Measurements from ENCODE around the gene HTT. TPM values are rescaled to one million over a fixed set of nuclear protein-coding genes. Genes with fewer than 3 reads are reported as not detected.

HTT gene
- total and polyA plus RNA-seq, 9 donors, result 13.3 to 63.2 (median 38.6) TPM

DNA sequence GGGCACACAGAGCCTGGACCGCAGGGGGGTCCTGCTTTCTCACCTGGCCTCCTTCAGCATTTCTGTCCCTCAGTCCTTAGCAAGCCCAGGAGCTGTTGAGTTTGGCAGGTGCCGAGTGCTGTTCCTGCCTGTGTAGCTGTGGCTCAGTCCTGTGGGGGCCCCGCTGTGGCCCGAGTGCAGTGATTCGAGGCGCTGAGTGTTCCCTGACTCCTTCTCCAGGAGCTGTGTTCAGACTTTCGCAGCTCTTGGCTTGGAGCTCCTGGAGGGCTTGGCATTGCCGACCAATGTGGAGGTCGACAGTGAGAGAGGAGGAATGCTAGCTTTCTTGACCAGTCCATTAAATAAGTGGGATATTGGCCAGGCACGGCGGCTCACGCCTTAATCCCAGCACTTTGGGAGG is 124.4 kb downstream of the HTT start:
- no peaks in the 10 kb centered on the region for H3K36me3 ChIP-seq
- TF ChIP-seq EP300 (IDR thresholded peaks at IDR 0.05) (no peak), POLR2A (IDR thresholded peaks at IDR 0.05) (no peak)
- TF ChIP-seq, protein P1, sequence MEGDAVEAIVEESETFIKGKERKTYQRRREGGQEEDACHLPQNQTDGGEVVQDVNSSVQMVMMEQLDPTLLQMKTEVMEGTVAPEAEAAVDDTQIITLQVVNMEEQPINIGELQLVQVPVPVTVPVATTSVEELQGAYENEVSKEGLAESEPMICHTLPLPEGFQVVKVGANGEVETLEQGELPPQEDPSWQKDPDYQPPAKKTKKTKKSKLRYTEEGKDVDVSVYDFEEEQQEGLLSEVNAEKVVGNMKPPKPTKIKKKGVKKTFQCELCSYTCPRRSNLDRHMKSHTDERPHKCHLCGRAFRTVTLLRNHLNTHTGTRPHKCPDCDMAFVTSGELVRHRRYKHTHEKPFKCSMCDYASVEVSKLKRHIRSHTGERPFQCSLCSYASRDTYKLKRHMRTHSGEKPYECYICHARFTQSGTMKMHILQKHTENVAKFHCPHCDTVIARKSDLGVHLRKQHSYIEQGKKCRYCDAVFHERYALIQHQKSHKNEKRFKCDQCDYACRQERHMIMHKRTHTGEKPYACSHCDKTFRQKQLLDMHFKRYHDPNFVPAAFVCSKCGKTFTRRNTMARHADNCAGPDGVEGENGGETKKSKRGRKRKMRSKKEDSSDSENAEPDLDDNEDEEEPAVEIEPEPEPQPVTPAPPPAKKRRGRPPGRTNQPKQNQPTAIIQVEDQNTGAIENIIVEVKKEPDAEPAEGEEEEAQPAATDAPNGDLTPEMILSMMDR (IDR thresholded peaks at IDR 0.05), result no peak
- intact Hi-C loops (cut with DNase I), result no loop called here
- H3K4me1 ChIP-seq (ENCODE audit: insufficient read depth), result peaks cover 5% of the 10 kb centered on the region
- no peak for DNase-seq
- H3K27ac ChIP-seq, result no peak overlapping the region
- WGBS, 3 donors, result 94 to 97% (median 97%) methylated on average over 10 to 12 of the region's 12 CpGs
- no peaks in the 10 kb centered on the region for H3K27me3 ChIP-seq
- H3K4me3 ChIP-seq, result no peak overlapping the region
- no peaks in the 10 kb centered on the region for H3K9me3 ChIP-seq

DNA sequence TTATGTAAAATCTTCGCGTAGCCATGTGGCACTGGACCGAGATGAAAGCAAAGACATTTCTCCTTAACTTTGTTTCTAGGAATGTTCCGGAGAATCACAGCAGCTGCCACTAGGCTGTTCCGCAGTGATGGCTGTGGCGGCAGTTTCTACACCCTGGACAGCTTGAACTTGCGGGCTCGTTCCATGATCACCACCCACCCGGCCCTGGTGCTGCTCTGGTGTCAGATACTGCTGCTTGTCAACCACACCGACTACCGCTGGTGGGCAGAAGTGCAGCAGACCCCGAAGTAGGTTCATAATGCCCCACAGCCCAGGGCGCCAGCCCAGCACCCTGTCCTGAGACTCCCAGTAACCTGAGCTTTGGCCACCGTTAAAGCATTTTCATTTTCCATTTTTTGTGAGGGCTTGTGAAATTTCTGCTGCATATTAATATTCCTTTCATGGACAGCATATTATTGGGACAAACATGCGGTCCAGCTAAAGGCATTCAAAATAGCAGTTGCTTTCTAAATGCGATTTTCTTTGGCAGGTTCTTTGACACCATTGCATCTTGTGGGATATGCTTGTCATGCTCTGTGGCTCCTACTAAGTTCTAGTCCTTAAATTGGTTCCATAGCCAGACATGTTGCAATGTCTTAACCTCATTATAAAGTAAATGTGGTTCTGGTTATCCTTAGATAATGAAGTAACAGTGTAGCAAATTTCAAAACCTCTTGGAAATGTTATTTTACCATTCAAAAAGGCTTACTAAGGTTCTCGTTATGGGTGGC is 125.4 kb downstream of the HTT start:
- Histone ChIP-seq H3K36me3 (no peaks in the 10 kb centered on the region), H3K27me3 (no peaks in the 10 kb centered on the region), H3K4me1 (ENCODE audit: insufficient read depth) (peaks cover 2% of the 10 kb centered on the region), H3K4me3 (no peak overlapping the region), H3K27ac (no peak overlapping the region), H3K9me3 (no peaks in the 10 kb centered on the region)
- intact Hi-C loops (cut with DNase I), result no loop called here
- TF ChIP-seq, protein P1 (IDR thresholded peaks at IDR 0.05), result no peak
- TF ChIP-seq POLR2A (IDR thresholded peaks at IDR 0.05) (no peak), EP300 (IDR thresholded peaks at IDR 0.05) (no peak)
- DNase-seq, result no peak
- 95 to 96% (median 95%) methylated on average over 17 of the region's 17 CpGs for WGBS, 3 donors

DNA sequence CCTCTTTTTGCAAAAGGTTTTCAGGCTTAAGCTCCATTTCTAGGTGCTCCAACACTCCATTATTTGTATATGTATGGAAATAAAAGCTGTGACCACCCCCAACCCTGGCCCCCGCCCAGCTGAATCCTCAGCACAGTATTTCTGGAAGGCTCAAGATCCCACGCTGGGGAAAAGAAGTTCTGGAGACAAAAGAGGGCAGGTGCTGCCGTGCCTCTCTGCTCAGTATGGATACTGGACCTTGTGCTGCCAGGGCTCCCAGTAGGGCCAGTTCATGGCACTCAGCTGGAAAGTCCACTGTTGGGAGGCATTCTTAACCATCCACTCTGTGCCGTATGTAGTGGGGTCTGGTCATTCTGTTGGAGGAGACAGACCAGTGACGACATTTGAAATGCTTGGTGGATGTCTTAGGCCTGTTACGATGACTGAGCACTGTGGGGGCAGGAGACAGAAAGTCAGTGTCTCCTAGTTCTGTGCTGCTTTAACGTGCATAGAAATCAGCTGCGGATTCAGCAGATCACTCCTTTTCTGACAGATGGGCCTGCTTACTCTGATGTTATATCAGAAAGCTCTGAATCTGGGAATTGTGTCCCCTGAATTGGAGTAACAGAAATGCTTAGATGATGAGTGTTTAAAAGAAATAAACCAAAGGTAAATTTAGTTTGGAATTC is 126.1 kb downstream of the HTT start:
- Histone ChIP-seq H3K27ac (no peak overlapping the region), H3K4me3 (no peak overlapping the region), H3K4me1 (ENCODE audit: insufficient read depth) (peaks cover 2% of the 10 kb centered on the region), H3K36me3 (no peaks in the 10 kb centered on the region), H3K27me3 (no peaks in the 10 kb centered on the region), H3K9me3 (no peaks in the 10 kb centered on the region)
- TF ChIP-seq, protein P1 (IDR thresholded peaks at IDR 0.05), result no peak
- TF ChIP-seq EP300 (IDR thresholded peaks at IDR 0.05), result no peak
- TF ChIP-seq POLR2A (IDR thresholded peaks at IDR 0.05), result no peak
- intact Hi-C loops (cut with DNase I), result no loop called here
- no peak for DNase-seq
- 91 to 94% (median 94%) methylated on average over 8 of the region's 8 CpGs for WGBS, 3 donors

DNA sequence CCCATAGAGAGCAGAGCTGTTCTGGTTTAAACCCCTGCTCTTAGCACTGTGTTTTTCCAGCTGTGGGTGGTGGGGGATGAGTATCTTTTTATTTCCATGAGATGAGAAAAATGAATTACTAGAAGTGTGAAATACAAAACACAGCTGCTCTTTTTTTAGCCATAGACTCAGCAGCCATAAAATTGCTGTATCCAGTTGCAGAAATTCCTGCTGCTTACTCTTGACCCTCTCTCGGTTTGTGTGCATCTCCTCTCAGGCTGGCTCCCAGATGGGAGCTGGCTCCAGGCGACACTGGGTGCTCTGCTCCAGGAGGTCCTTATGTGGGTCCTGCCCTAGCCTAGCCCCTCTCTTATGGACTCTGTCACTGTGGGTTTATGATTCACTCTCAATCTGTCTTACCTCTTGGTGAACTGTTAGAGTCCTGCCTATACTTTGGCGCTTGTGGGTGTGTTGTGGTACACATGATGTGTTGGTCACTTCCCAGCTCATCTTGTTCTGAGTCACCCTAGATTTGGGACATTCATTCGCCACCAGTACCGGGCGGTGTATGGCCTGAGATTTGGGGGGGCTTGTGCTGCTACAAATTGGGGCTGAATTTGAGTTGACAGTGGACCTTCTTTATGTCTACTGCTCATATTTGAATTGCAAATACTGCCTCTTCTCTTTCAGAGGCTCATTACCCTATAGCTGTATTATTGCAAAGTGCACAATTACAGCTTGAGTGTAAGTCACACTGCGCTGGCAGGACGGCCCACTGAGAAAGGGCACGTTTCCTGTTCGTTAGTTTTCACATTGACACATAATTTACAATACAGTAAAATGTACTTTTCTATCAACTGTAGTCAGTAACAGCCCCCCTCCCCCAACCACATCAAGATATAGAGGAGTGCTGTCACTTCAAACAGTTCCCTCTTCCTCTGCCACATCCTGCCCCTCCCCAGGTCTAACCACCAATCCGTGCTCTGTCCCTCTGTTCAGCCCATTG is 127.5 kb downstream of the HTT start:
- TF ChIP-seq, protein P1 (IDR thresholded peaks at IDR 0.05), result no peak
- no peak for TF ChIP-seq POLR2A (IDR thresholded peaks at IDR 0.05)
- no peak for TF ChIP-seq EP300 (IDR thresholded peaks at IDR 0.05)
- DNase-seq, result no peak
- H3K9me3 ChIP-seq, result no peaks in the 10 kb centered on the region
- WGBS, 3 donors, result 77 to 89% (median 84%) methylated on average over 11 of the region's 11 CpGs
- H3K27ac ChIP-seq, result no peak overlapping the region
- intact Hi-C loops (cut with DNase I), result no loop called here
- H3K27me3 ChIP-seq, result no peaks in the 10 kb centered on the region
- H3K4me1 ChIP-seq (ENCODE audit: insufficient read depth), result peaks cover 2% of the 10 kb centered on the region
- no peaks in the 10 kb centered on the region for H3K36me3 ChIP-seq
- no peak overlapping the region for H3K4me3 ChIP-seq
